Hepatocyte (in vitro differentiated cells): ENCODE data around the gene OCEL1. TPM values are rescaled to one million over a fixed set of nuclear protein-coding genes. Genes with fewer than 3 reads are reported as not detected.

Experiments used
- polyA plus RNA-seq: library from polyadenylated mRNA; unstranded; fragments of >200 nt; fragmentation: Nextera tagmentation; extraction: Ambion mirVana; gene quantifications from 2 replicates; pipeline ENCODE4 v1.2.1, GENCODE V29; 2016
- total RNA-seq: library from RNA; depleted of rRNA; stranded (reverse); fragments of >200 nt; gene quantifications from 2 replicates; pipeline ENCODE4 v1.2.3, GENCODE V29; 2014

The OCEL1 gene
- total and polyA plus RNA-seq, 2 experiments from 2014 or later = 9.5 to 47.7 TPM

Other genes starting within 250 kb of the OCEL1 start
- gene CPAMD8, start 199.4 kb upstream of the OCEL1 start, total RNA-seq = 9.3 and 17.6 TPM in 2 replicates
- 7.9 and 8.7 TPM in 2 replicates for gene CPAMD8, start 199.4 kb upstream of the OCEL1 start, polyA plus RNA-seq
- 2.8 and 6.3 TPM in 2 replicates for gene HAUS8, start 150.8 kb upstream of the OCEL1 start, total RNA-seq
- gene HAUS8, start 150.8 kb upstream of the OCEL1 start, polyA plus RNA-seq = 5.5 and 8.5 TPM in 2 replicates
- 29.1 and 32.4 TPM in 2 replicates for gene MYO9B, start 150.4 kb upstream of the OCEL1 start, total RNA-seq
- 29.3 and 29.9 TPM in 2 replicates for gene MYO9B, start 150.4 kb upstream of the OCEL1 start, polyA plus RNA-seq
- 22.4 and 26.9 TPM in 2 replicates for gene USE1, start 10.9 kb upstream of the OCEL1 start, total RNA-seq
- 42.6 and 46.7 TPM in 2 replicates for gene USE1, start 10.9 kb upstream of the OCEL1 start, polyA plus RNA-seq
- gene NR2F6, start 19.7 kb downstream of the OCEL1 start, total RNA-seq = 116 and 133 TPM in 2 replicates
- gene NR2F6, start 19.7 kb downstream of the OCEL1 start, polyA plus RNA-seq = 157 and 169 TPM in 2 replicates
- gene USHBP1, start 38.5 kb downstream of the OCEL1 start, total RNA-seq = 3.0 TPM in 1 of 2 replicates, not detected in the other
- 0.98 and 1.2 TPM in 2 replicates for gene USHBP1, start 38.5 kb downstream of the OCEL1 start, polyA plus RNA-seq
- gene BABAM1, start 41.2 kb downstream of the OCEL1 start, total RNA-seq = 63.8 and 71.4 TPM in 2 replicates
- 94.1 and 97.9 TPM in 2 replicates for gene BABAM1, start 41.2 kb downstream of the OCEL1 start, polyA plus RNA-seq
- 0.28 and 0.90 TPM in 2 replicates for gene ANKLE1, start 55.7 kb downstream of the OCEL1 start, total RNA-seq
- gene ANKLE1, start 55.7 kb downstream of the OCEL1 start, polyA plus RNA-seq = 0.29 and 0.58 TPM in 2 replicates
- gene ABHD8, start 77.2 kb downstream of the OCEL1 start, total RNA-seq = 12.9 and 15.9 TPM in 2 replicates
- gene ABHD8, start 77.2 kb downstream of the OCEL1 start, polyA plus RNA-seq = 17.6 and 19.3 TPM in 2 replicates
- 47.7 and 61.1 TPM in 2 replicates for gene MRPL34, start 79.6 kb downstream of the OCEL1 start, total RNA-seq
- 113 and 131 TPM in 2 replicates for gene MRPL34, start 79.6 kb downstream of the OCEL1 start, polyA plus RNA-seq
- gene DDA1, start 83.3 kb downstream of the OCEL1 start, total RNA-seq = 29.4 and 43.1 TPM in 2 replicates
- gene DDA1, start 83.3 kb downstream of the OCEL1 start, polyA plus RNA-seq = 59.4 and 60.0 TPM in 2 replicates
- gene ANO8, start 108.6 kb downstream of the OCEL1 start, total RNA-seq = 4.6 and 7.3 TPM in 2 replicates
- 1.1 and 1.9 TPM in 2 replicates for gene ANO8, start 108.6 kb downstream of the OCEL1 start, polyA plus RNA-seq
- 18.1 and 20.9 TPM in 2 replicates for gene GTPBP3, start 111.3 kb downstream of the OCEL1 start, total RNA-seq
- 13.2 and 18.1 TPM in 2 replicates for gene GTPBP3, start 111.3 kb downstream of the OCEL1 start, polyA plus RNA-seq
- 1.4 and 1.8 TPM in 2 replicates for gene PLVAP, start 151.1 kb downstream of the OCEL1 start, total RNA-seq
- 2.5 and 5.3 TPM in 2 replicates for gene PLVAP, start 151.1 kb downstream of the OCEL1 start, polyA plus RNA-seq
- gene CCDC194, start 168.0 kb downstream of the OCEL1 start, total RNA-seq = not detected in 2 replicates
- 0.80 TPM in 1 of 2 replicates, not detected in the other for gene CCDC194, start 168.0 kb downstream of the OCEL1 start, polyA plus RNA-seq
- gene BST2, start 179.4 kb downstream of the OCEL1 start, total RNA-seq = 43.2 and 50.1 TPM in 2 replicates
- 129 and 195 TPM in 2 replicates for gene BST2, start 179.4 kb downstream of the OCEL1 start, polyA plus RNA-seq
- gene MVB12A, start 193.8 kb downstream of the OCEL1 start, total RNA-seq = 36.1 and 46.4 TPM in 2 replicates
- gene MVB12A, start 193.8 kb downstream of the OCEL1 start, polyA plus RNA-seq = 65.2 and 77.1 TPM in 2 replicates
- gene TMEM221, start 222.4 kb downstream of the OCEL1 start, total RNA-seq = 1.0 and 1.2 TPM in 2 replicates
- 2.0 and 2.5 TPM in 2 replicates for gene TMEM221, start 222.4 kb downstream of the OCEL1 start, polyA plus RNA-seq
- not detected in 2 replicates for gene NXNL1, start 234.7 kb downstream of the OCEL1 start, total RNA-seq
- 0.17 TPM in 1 of 2 replicates, not detected in the other for gene NXNL1, start 234.7 kb downstream of the OCEL1 start, polyA plus RNA-seq
- 6.2 and 8.7 TPM in 2 replicates for gene SLC27A1, start 244.3 kb downstream of the OCEL1 start, total RNA-seq
- gene SLC27A1, start 244.3 kb downstream of the OCEL1 start, polyA plus RNA-seq = 8.6 and 10.9 TPM in 2 replicates